Astrocyte of the cerebellum (primary cell): ENCODE results near the gene SLC25A25.

ENCODE experiments used
- DNase-seq: peaks from one replicate; pipeline ENCODE4 v3.0.0-alpha.2; 2011; ENCODE audit warnings: low read depth
- H3K4me3 ChIP-seq: 2 replicates; pipeline ENCODE4 v1.5.1; 2011; ENCODE audit warnings: mild to moderate bottlenecking, low read depth, low read length, moderate library complexity
- CTCF ChIP-seq: IDR thresholded peaks from 2 replicates; pipeline ENCODE4 v1.5.1; 2012; ENCODE audit warnings: low read length, low read depth, moderate library complexity, mild to moderate bottlenecking; ENCODE audit errors: missing control alignments
- in situ Hi-C: cut with HindIII; loops from 2 replicates; pipeline ENCODE4 v1.10.0; 2017; ENCODE audit warnings: low sequenced_read_pairs

The SLC25A25 gene

GRCh38 chr9:128073253-128073886 lies 5.3 kb downstream of the SLC25A25 start:
- no peak overlapping the region for H3K4me3 ChIP-seq
- in situ Hi-C loops = no loop called here
- no peak for TF ChIP-seq CTCF
- DNase-seq = no peak

- no peak for TF ChIP-seq CTCF
- no peak for DNase-seq
- in situ Hi-C loops = no loop called here
- no peak overlapping the region for H3K4me3 ChIP-seq
These were observed 9.9 kb downstream of the SLC25A25 start for GRCh38 chr9:128077847-128078503.

GRCh38 chr9:128078504-128079434 lies 10.7 kb downstream of the SLC25A25 start:
- DNase-seq = no peak
- no peak overlapping the region for H3K4me3 ChIP-seq
- in situ Hi-C loops = no loop called here
- TF ChIP-seq CTCF = no peak

- in situ Hi-C loops = no loop called here
These were observed 12.2 kb downstream of the SLC25A25 start for GRCh38 chr9:128080206-128080605.

GRCh38 chr9:128081056-128081455 lies 13.0 kb downstream of the SLC25A25 start:
- DNase-seq = peak; percentile 67
- in situ Hi-C loops = no loop called here
- no peak overlapping the region for H3K4me3 ChIP-seq
- TF ChIP-seq CTCF = no peak

More at GRCh38 chr9:128080206-128080605, 12.2 kb downstream of the SLC25A25 start:
- TF ChIP-seq CTCF = no peak
- H3K4me3 ChIP-seq = no peak overlapping the region
- no peak for DNase-seq

GRCh38 chr9:128082151-128082550 lies 14.1 kb downstream of the SLC25A25 start:
- no peak for TF ChIP-seq CTCF
- in situ Hi-C loops = no loop called here
- H3K4me3 ChIP-seq = no peak overlapping the region
- no peak for DNase-seq
